Measurements from ENCODE around the gene TOM1L1. TPM values are rescaled to one million over a fixed set of nuclear protein-coding genes. Genes with fewer than 3 reads are reported as not detected.

The TOM1L1 gene
- total RNA-seq, 1 donor from 2014 or later, result 33.6 TPM

GRCh38 chr17:54992797-54993639 is 92.4 kb downstream of the TOM1L1 start:
- peak; percentile 72 for TF ChIP-seq CTCF (IDR thresholded peaks at IDR 0.05)
- no peak for DNase-seq
- ATAC-seq, result peak; percentile 84
- H3K27me3 ChIP-seq, result no peaks in the 10 kb centered on the region
- H3K36me3 ChIP-seq, result no peaks in the 10 kb centered on the region
- intact Hi-C loops (cut with DNase I), result no loop called here
- H3K9me3 ChIP-seq, result no peaks in the 10 kb centered on the region
- H3K27ac ChIP-seq, result no peak overlapping the region
- H3K4me1 ChIP-seq, result no peaks in the 10 kb centered on the region
- no peak overlapping the region for H3K4me3 ChIP-seq

DNA sequence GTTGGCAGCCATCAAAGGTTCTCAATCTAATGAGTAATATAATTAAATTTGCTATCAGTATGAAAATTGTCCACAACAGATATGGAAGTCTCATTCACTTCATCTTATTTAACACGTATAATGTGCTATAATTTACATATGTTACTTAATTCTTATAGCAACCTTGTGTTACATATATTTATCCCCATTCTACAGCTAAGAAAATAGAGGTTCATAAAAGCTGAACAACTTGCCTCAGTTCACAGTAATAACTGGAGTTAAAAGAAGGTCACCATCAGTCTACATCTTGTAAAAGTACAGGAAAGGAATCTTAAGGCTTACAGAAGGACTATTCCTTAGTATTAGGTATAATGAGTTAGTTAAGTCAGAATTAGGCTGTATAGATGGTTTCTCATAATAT is 95.8 kb downstream of the TOM1L1 start:
- ATAC-seq, result no peak
- intact Hi-C loops (cut with DNase I), result no loop called here
- no peaks in the 10 kb centered on the region for H3K9me3 ChIP-seq
- TF ChIP-seq CTCF (IDR thresholded peaks at IDR 0.05), result no peak
- no peaks in the 10 kb centered on the region for H3K27me3 ChIP-seq
- peaks cover 5% of the 10 kb centered on the region for H3K36me3 ChIP-seq
- no peak overlapping the region for H3K4me3 ChIP-seq
- no peaks in the 10 kb centered on the region for H3K4me1 ChIP-seq
- H3K27ac ChIP-seq, result no peak overlapping the region
- DNase-seq, result no peak

DNA sequence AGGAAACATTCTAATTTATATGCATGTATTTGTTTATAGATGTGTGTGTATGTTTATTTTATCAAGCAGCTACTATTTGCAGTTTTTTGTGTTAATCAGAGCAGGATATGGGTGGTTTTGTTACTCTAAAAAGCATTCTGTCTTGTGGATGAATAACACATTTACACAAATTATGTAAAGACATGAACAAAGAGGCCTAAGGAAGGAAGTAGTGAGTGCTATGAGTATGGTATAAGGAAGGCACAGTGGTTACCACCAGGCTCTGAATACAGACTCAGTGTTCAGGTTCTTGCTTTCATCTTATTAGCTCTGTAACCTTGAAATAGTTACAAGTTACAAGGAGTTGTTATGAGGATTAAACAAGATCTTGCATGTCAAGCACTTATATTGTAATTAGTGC is 101.8 kb downstream of the TOM1L1 start:
- H3K4me1 ChIP-seq, result no peaks in the 10 kb centered on the region
- TF ChIP-seq CTCF (IDR thresholded peaks at IDR 0.05), result no peak
- intact Hi-C loops (cut with DNase I), result no loop called here
- H3K4me3 ChIP-seq, result no peak overlapping the region
- DNase-seq, result no peak
- H3K27ac ChIP-seq, result no peak overlapping the region
- H3K9me3 ChIP-seq, result no peaks in the 10 kb centered on the region
- ATAC-seq, result no peak
- H3K27me3 ChIP-seq, result no peaks in the 10 kb centered on the region
- H3K36me3 ChIP-seq, result peaks cover 8% of the 10 kb centered on the region

- Histone ChIP-seq H3K27ac (no peak overlapping the region), H3K4me3 (no peak overlapping the region), H3K27me3 (no peaks in the 10 kb centered on the region), H3K36me3 (peaks cover 8% of the 10 kb centered on the region), H3K4me1 (no peaks in the 10 kb centered on the region), H3K9me3 (no peaks in the 10 kb centered on the region)
- DNase-seq (no peak), ATAC-seq (no peak)
- TF ChIP-seq CTCF (IDR thresholded peaks at IDR 0.05), result no peak
- intact Hi-C loops (cut with DNase I), result no loop called here
These were observed 103.8 kb downstream of the TOM1L1 start for GRCh38 chr17:55004484-55004883.

DNA sequence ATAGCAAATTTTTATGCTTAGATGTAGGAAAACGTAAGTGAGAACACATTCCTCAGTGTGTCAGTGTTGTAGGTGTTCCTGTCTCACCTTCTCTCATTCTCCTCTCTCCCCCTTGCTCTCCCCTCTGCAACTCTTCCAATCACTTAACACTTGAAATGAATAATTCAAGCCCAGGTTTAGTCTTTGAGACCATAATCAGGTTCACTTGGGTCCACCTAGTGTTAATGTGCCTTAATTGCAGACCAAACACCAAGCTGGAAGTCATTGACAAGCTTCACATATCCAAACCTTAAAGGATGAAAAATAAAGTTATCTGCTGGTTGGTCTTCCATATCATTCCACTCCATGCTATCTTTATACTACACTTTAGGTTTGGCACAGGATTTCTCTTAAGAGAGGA is 104.9 kb downstream of the TOM1L1 start:
- Histone ChIP-seq H3K27me3 (no peaks in the 10 kb centered on the region), H3K4me3 (no peak overlapping the region), H3K27ac (no peak overlapping the region), H3K9me3 (no peaks in the 10 kb centered on the region), H3K36me3 (peaks cover 3% of the 10 kb centered on the region), H3K4me1 (no peaks in the 10 kb centered on the region)
- DNase-seq (no peak), ATAC-seq (peak; percentile 15)
- intact Hi-C loops (cut with DNase I), result no loop called here
- TF ChIP-seq CTCF (IDR thresholded peaks at IDR 0.05), result peak; percentile 27

Other genes starting within 250 kb of the TOM1L1 start
- 34.9 TPM for gene COX11, start 67.8 kb downstream of the TOM1L1 start, total RNA-seq
- gene STXBP4, start 67.9 kb downstream of the TOM1L1 start, total RNA-seq, result 12.0 TPM